ENCODE data around the gene CCDC141.
A peak's percentile ranks its signal among the peaks of the same experiment; 100 is the strongest.

DNA sequence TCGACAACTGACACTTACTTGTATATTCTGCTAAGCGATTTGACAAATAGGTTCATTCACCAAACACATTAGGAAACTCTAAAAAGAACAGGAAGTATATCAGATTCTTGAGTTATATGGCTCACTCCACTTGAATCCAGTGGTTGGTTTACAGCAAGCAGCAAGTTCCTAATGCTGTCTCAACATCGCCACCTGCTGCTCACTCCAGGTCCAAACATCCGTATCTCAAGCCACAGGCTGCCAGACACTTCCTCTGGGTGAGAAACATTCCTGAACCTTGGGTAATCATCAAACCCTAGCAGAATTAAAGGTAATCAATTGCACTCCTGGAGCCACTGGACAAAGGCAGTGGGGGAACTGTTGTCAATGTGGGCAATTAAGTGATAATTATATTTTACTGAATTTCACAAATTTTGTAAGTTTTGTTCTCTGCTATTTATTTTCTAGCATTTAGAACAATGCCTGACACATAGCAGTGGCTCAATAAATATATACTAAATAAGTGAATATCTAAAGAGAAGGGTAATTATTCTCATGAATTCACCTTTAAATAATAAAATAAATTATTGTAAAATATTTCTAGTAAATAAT, 135.6 kb downstream of the CCDC141 start:
- TF ChIP-seq, protein P1, sequence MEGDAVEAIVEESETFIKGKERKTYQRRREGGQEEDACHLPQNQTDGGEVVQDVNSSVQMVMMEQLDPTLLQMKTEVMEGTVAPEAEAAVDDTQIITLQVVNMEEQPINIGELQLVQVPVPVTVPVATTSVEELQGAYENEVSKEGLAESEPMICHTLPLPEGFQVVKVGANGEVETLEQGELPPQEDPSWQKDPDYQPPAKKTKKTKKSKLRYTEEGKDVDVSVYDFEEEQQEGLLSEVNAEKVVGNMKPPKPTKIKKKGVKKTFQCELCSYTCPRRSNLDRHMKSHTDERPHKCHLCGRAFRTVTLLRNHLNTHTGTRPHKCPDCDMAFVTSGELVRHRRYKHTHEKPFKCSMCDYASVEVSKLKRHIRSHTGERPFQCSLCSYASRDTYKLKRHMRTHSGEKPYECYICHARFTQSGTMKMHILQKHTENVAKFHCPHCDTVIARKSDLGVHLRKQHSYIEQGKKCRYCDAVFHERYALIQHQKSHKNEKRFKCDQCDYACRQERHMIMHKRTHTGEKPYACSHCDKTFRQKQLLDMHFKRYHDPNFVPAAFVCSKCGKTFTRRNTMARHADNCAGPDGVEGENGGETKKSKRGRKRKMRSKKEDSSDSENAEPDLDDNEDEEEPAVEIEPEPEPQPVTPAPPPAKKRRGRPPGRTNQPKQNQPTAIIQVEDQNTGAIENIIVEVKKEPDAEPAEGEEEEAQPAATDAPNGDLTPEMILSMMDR (IDR thresholded peaks at IDR 0.05) = peak in 2 of 3 donors; percentile 63 to 75
- no peak for TF ChIP-seq POLR2A (IDR thresholded peaks at IDR 0.05)
- TF ChIP-seq POLR2AphosphoS5 (IDR thresholded peaks at IDR 0.05) = no peak

Measured in breast epithelium (tissue), 3 donors.